Dendritic cell treated with granulocyte-macrophage colony-stimulating factor and Interleukin-4, amounts not matched to agents 40 ng/mL and 50 ng/mL, for 4 days (primary cell): ENCODE measurements around the gene STRIT1.
"Not testable (repeated sequence)": the region's sequence is repeated elsewhere in the genome, so short reads cannot be mapped to it uniquely, and the experiment has no call there.

Experiments used
- H3K27ac Mint-ChIP-seq: one replicate; pipeline ENCODE4 v1.8.0; 2022; ENCODE audit warnings: mild to moderate bottlenecking, mixed read lengths
- H3K27me3 Mint-ChIP-seq: one replicate; pipeline ENCODE4 v1.8.0; 2022; ENCODE audit warnings: mild to moderate bottlenecking, mixed read lengths
- H3K36me3 Mint-ChIP-seq: one replicate; pipeline ENCODE4 v1.8.0; 2022; ENCODE audit warnings: low read depth, mixed read lengths
- H3K4me1 Mint-ChIP-seq: one replicate; pipeline ENCODE4 v1.8.0; 2022; ENCODE audit warnings: low read depth, mixed read lengths
- H3K4me3 Mint-ChIP-seq: one replicate; pipeline ENCODE4 v1.8.0; 2022; ENCODE audit warnings: mild to moderate bottlenecking, moderate library complexity, mixed read lengths
- H3K9me3 Mint-ChIP-seq: one replicate; pipeline ENCODE4 v1.8.0; 2022; ENCODE audit warnings: mixed read lengths
- intact Hi-C: fragments of 100-400 bp; cut with micrococcal nuclease; formaldehyde crosslinking; loops from one replicate; pipeline ENCODE4 v1.15.0; 2022

Gene STRIT1

DNA sequence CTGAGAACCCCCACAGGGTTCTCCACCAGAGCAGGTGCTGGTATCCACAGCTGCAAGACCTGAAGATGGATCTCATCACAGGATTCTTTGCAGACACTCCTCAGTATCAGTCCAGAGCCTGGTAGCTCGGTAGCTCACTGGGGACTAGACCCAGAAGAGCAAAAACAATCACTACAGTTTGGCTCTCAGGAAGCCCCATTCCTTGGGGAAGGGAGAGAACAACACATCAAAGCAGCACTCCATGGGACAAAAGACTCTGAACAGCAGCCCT is 22.2 kb downstream of the STRIT1 start:
- Mint-ChIP-seq H3K27ac (no peak overlapping the region), H3K27me3 (no peaks in the 10 kb centered on the region), H3K9me3 (peaks cover 5% of the 10 kb centered on the region), H3K4me3 (no peak overlapping the region), H3K4me1 (no peaks in the 10 kb centered on the region), H3K36me3 (no peaks in the 10 kb centered on the region)
- intact Hi-C loops, result no loop called here

DNA sequence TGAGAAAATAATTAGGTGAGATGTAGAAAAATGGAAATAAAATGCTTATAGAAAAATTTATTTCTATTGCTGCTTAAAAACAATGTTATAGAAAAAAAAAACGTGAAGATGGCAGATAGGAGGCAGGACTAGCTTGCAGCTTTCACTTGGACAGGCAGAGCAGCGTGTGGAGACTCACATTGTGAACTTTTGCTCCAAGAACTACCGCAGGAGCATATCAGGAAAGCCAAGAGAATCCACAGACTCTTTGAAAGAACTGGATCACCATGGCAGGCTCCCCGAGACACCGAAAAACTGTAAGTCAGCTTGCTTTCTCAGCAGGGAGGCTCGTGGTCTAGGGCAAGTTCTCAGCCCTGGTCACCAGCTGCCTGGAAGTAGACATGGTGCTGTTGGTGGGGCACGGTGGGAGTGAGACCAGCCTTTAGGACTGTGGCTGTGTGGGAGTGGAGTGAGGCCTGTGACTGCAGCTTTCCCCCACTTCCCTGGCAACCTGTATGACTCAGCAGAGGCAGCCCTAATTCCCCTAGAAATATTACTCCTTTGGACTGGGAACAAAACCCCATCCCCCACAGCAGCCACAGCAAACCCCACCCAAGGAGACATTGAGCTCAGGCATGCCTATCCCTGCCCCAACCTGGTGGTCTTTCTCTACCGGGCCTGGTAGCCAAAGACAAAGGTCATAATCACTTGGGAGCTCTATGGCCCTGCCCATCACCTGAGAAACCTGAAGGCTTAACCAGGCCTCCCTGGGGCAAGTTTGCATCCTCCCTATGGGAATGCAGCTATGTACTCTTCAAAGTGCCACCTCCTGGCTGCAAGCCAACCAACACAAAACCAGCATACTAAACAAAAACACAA is 22.8 kb downstream of the STRIT1 start:
- H3K9me3 Mint-ChIP-seq, result peaks cover 5% of the 10 kb centered on the region
- H3K4me1 Mint-ChIP-seq, result no peaks in the 10 kb centered on the region
- intact Hi-C loops, result no loop called here
- no peak overlapping the region for H3K4me3 Mint-ChIP-seq
- H3K27me3 Mint-ChIP-seq, result no peaks in the 10 kb centered on the region
- H3K36me3 Mint-ChIP-seq, result no peaks in the 10 kb centered on the region
- H3K27ac Mint-ChIP-seq, result no peak overlapping the region

GRCh38 chr3:155270063-155270462 is 23.4 kb downstream of the STRIT1 start:
- Mint-ChIP-seq H3K36me3 (no peaks in the 10 kb centered on the region), H3K4me3 (no peak overlapping the region), H3K9me3 (peaks cover 5% of the 10 kb centered on the region), H3K27me3 (no peaks in the 10 kb centered on the region), H3K27ac (no peak overlapping the region), H3K4me1 (no peaks in the 10 kb centered on the region)
- intact Hi-C loops, result no loop called here

DNA sequence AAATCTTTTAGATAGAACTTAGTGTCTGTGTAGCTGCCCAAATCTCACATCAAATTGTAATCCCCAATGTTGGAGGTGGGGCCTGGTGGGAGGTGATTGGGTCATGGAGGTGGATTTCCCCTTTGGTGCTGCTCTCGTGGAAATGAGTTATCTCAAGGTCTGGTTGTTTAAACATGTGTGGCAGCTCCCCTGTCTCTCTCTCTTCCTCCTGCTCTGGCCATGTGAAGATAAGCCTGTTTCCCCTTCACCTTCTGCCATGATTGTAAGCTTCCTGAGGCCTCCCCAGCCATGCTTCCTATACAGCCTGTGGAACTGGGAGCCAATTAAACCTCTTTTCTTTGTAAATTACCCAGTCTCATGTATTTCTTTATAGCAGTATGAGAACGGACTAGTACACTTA is 30.6 kb downstream of the STRIT1 start:
- H3K4me1 Mint-ChIP-seq, H3K27me3 Mint-ChIP-seq, intact Hi-C loops, H3K36me3 Mint-ChIP-seq, H3K4me3 Mint-ChIP-seq, H3K9me3 Mint-ChIP-seq, H3K27ac Mint-ChIP-seq: not testable (repeated sequence)

DNA sequence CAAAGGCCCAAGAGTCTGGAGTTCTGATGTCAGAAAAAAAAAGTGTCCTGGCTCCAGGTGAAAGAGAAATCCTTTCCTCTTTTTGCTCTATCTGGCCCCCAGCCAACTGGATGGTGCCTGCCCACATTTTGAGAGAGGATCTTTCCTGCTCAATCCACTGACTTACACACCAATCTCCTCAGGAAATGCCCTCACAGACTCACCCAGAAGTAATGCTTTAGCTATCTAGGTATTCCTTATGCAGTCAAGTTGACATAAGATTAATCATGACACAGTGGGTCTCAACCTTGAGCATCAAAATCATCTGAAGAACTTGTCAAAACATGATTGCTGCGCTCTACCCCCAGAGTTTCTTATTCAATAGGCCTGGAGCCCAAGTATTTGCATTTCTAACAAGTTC is 31.2 kb downstream of the STRIT1 start:
- no peaks in the 10 kb centered on the region for H3K4me1 Mint-ChIP-seq
- no peaks in the 10 kb centered on the region for H3K27me3 Mint-ChIP-seq
- no peaks in the 10 kb centered on the region for H3K9me3 Mint-ChIP-seq
- H3K4me3 Mint-ChIP-seq, result no peak overlapping the region
- intact Hi-C loops, result no loop called here
- H3K36me3 Mint-ChIP-seq, result no peaks in the 10 kb centered on the region
- H3K27ac Mint-ChIP-seq, result no peak overlapping the region

- Mint-ChIP-seq H3K9me3 (peaks cover 15% of the 10 kb centered on the region), H3K36me3 (no peaks in the 10 kb centered on the region), H3K27me3 (no peaks in the 10 kb centered on the region), H3K4me3 (no peak overlapping the region), H3K4me1 (no peaks in the 10 kb centered on the region), H3K27ac (no peak overlapping the region)
- intact Hi-C loops, result no loop called here
Observed at GRCh38 chr3:155254445-155254844, 39.0 kb downstream of the STRIT1 start.

DNA sequence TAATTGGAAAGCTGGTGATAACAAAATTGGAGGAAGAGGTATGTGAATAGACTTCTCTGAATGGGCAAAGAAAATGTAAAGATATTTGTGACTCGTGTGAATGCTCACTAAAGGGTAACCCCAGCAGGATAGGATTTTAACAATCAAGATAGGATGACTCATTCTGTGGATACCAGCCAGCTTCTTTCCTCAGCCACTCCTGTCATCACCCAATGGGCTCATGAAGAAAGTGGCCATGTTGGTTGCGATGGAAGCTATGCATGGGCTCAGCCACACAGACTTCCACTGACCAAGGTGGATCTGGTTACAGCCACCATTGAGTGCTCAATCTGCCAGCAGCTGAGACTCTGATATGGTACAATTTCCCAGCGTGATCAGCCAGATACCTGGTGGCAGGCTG is 40.9 kb downstream of the STRIT1 start:
- Mint-ChIP-seq H3K27me3 (no peaks in the 10 kb centered on the region), H3K27ac (no peak overlapping the region), H3K4me1 (no peaks in the 10 kb centered on the region), H3K9me3 (peaks cover 27% of the 10 kb centered on the region), H3K4me3 (no peak overlapping the region), H3K36me3 (no peaks in the 10 kb centered on the region)
- intact Hi-C loops, result no loop called here

GRCh38 chr3:155252021-155252420 is 41.5 kb downstream of the STRIT1 start:
- no peak overlapping the region for H3K27ac Mint-ChIP-seq
- no peaks in the 10 kb centered on the region for H3K27me3 Mint-ChIP-seq
- H3K9me3 Mint-ChIP-seq, result peaks cover 27% of the 10 kb centered on the region
- no peak overlapping the region for H3K4me3 Mint-ChIP-seq
- intact Hi-C loops, result no loop called here
- no peaks in the 10 kb centered on the region for H3K4me1 Mint-ChIP-seq
- no peaks in the 10 kb centered on the region for H3K36me3 Mint-ChIP-seq

DNA sequence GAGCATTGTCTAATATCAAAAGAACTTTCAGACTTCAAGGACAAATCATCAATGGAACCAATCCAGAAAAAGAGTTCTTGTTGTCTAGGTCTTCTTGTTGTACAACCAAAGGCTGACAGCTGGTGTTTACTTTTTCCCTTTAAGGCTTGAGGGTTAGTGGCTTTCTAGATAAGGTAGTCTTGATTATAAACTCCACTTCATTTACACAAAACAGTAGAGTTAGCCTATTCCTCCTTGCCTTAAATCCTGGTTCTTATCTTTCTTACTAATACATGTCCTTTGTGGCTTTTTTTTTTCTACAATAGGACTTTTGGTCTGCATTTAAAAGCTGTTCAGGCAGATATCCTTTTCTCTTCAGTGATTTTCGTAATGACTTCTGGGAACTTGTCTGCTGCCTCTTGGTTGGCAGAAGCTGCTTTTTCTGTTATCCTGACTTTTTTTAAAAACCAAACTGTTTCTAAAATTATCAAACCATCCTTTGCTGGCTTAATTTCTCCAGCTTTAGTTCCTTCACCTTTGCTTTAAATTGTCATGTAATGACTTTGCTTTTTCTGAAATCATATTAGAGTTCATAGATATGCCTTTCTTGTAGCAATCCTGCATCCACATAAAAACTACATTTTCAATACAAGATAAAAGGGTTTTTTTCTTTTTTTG is 44.8 kb downstream of the STRIT1 start:
- no peaks in the 10 kb centered on the region for H3K27me3 Mint-ChIP-seq
- H3K36me3 Mint-ChIP-seq, result no peaks in the 10 kb centered on the region
- no peaks in the 10 kb centered on the region for H3K4me1 Mint-ChIP-seq
- no peak overlapping the region for H3K4me3 Mint-ChIP-seq
- peaks cover 17% of the 10 kb centered on the region for H3K9me3 Mint-ChIP-seq
- intact Hi-C loops, result no loop called here
- no peak overlapping the region for H3K27ac Mint-ChIP-seq

GRCh38 chr3:155244699-155245098 is 48.8 kb downstream of the STRIT1 start:
- Mint-ChIP-seq H3K36me3 (no peaks in the 10 kb centered on the region), H3K4me1 (no peaks in the 10 kb centered on the region)

DNA sequence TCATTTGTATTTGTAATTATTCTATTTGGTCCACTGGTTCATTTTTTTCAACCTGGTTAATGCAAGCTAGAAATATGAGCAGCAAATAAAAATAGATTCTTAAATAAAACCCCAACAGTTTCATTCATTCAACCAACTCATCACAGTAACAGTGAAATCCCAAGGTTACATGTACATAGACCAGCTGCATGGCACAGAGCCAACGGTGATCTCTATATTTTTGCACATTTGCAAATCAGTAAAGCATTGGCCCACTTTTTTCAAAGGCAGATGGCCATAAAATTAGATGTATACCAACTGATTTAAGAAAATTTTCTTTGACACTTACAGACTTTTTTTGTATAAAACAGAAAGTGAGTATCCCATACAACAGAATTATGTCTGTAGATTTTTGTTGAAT is 49.3 kb downstream of the STRIT1 start:
- Mint-ChIP-seq H3K9me3 (peaks cover 10% of the 10 kb centered on the region), H3K27ac (no peak overlapping the region), H3K4me1 (no peaks in the 10 kb centered on the region), H3K27me3 (no peaks in the 10 kb centered on the region), H3K36me3 (no peaks in the 10 kb centered on the region), H3K4me3 (no peak overlapping the region)
- intact Hi-C loops, result no loop called here

More at GRCh38 chr3:155244699-155245098, 48.8 kb downstream of the STRIT1 start:
- Mint-ChIP-seq H3K4me3 (no peak overlapping the region), H3K9me3 (peaks cover 15% of the 10 kb centered on the region), H3K27ac (no peak overlapping the region), H3K27me3 (no peaks in the 10 kb centered on the region)
- intact Hi-C loops, result no loop called here

DNA sequence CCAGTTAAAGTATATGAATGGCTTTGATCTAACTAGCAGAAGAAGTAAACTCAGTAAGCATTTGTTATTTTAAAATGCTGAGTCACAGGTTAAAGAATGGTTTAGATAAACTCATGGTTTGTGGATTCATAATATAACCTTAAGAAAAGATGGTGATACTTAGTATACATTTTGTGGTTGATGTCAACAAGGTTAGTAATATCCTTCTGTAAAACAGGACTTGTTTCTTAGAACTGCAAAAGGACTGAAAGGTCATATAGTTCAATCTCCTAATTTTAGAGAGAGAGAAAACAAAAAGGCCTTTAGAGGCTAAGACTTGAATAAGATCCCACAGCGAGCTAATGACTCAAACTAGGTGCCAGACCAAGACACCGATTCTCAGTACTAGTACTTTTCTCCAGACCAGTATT is 50.0 kb downstream of the STRIT1 start:
- intact Hi-C loops, result no loop called here
- no peak overlapping the region for H3K4me3 Mint-ChIP-seq
- no peak overlapping the region for H3K27ac Mint-ChIP-seq
- no peaks in the 10 kb centered on the region for H3K36me3 Mint-ChIP-seq
- no peaks in the 10 kb centered on the region for H3K27me3 Mint-ChIP-seq
- no peaks in the 10 kb centered on the region for H3K4me1 Mint-ChIP-seq
- H3K9me3 Mint-ChIP-seq, result peaks cover 3% of the 10 kb centered on the region

DNA sequence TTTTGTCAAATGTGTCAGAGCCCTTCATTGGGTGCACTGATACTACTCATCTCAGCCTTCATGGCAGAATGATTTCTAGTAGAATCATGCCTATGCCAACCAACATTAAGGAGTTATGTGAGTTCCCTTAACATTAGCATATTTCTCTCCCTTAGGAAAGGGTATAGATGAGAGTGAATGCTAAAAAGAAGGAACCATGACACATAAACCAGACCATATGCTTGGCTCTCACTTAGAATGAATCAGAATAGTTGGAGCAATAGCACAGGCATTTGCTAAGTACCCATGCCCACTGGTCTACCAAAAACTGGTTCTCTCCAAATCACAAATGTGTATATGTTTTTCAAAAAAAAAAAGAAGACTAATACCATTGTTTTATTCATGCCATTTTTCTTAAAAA is 51.1 kb downstream of the STRIT1 start:
- H3K4me3 Mint-ChIP-seq, result no peak overlapping the region
- H3K36me3 Mint-ChIP-seq, result no peaks in the 10 kb centered on the region

DNA sequence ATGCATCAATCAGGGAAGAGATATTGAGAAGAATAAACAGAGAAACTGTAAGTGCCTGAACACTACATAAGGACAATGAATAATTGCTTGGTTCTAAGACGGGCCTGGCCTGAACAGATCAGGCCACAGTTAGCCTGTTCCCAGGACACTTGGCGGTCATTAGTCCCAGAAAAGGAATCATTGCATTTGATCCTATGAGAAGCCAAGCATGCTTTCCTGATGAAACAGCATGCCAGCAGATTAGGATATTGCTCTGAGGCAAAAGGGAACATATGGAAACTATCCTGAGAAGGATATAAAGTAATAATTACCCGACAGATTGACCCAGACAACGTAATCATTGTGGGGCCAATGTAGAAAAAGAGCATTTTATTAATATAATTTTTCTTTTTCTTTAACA is 51.9 kb downstream of the STRIT1 start:
- Mint-ChIP-seq H3K36me3 (no peaks in the 10 kb centered on the region), H3K4me3 (no peak overlapping the region), H3K27me3 (no peaks in the 10 kb centered on the region), H3K27ac (no peak overlapping the region), H3K9me3 (no peaks in the 10 kb centered on the region), H3K4me1 (no peaks in the 10 kb centered on the region)
- intact Hi-C loops, result no loop called here

More for the DNA sequence above, 51.1 kb downstream of the STRIT1 start:
- Mint-ChIP-seq H3K27me3 (no peaks in the 10 kb centered on the region), H3K4me1 (no peaks in the 10 kb centered on the region), H3K9me3 (no peaks in the 10 kb centered on the region), H3K27ac (no peak overlapping the region)
- intact Hi-C loops, result no loop called here
